HEK293T (cell line): Measurements from ENCODE around the gene KCNA4.

Experiments
- CTCF ChIA-PET: fragments of 350-600 bp; formaldehyde crosslinking; extraction: SDS; loops from one replicate; lab custom pipeline; 2021; ENCODE audit warnings: antibody characterized with exemption, inconsistent platforms; lab: Yijun Ruan, JAX
- POLR2A ChIA-PET: fragments of 350-600 bp; formaldehyde crosslinking; extraction: SDS; loops from one replicate; lab custom pipeline; 2020; ENCODE audit warnings: antibody characterized with exemption, inconsistent platforms; lab: Yijun Ruan, JAX
- DNase-seq: peaks from one replicate; pipeline ENCODE4 v3.0.0; 2012; ENCODE audit warnings: mixed read lengths; ENCODE audit errors: extremely low spot score
- ARNT ChIP-seq: fragments of 450-650 bp; IDR thresholded peaks from 2 replicates; pipeline ENCODE4 v1.6.1; 2017; ENCODE audit warnings: mild to moderate bottlenecking
- BHLHE40 ChIP-seq: fragments of 450-650 bp; IDR thresholded peaks from 2 replicates; pipeline ENCODE4 v1.6.1; 2016; ENCODE audit warnings: mild to moderate bottlenecking, moderate library complexity, borderline replicate concordance
- CTBP1 ChIP-seq: fragments of 450-650 bp; IDR thresholded peaks from 2 replicates; pipeline ENCODE4 v1.6.1; 2016; ENCODE audit warnings: borderline replicate concordance
- ELF4 ChIP-seq: fragments of 450-650 bp; IDR thresholded peaks from 2 replicates; pipeline ENCODE4 v1.6.1; 2017; ENCODE audit warnings: antibody characterized with exemption
- FOXA1 ChIP-seq: fragments of 450-650 bp; IDR thresholded peaks from 2 replicates; pipeline ENCODE4 v1.6.1; 2016; ENCODE audit warnings: mild to moderate bottlenecking
- FOXK2 ChIP-seq: fragments of 450-650 bp; IDR thresholded peaks from 2 replicates; pipeline ENCODE4 v1.6.1; 2016; ENCODE audit warnings: mild to moderate bottlenecking
- FOXM1 ChIP-seq: fragments of 450-650 bp; IDR thresholded peaks from 2 replicates; pipeline ENCODE4 v1.6.1; 2017; ENCODE audit warnings: mild to moderate bottlenecking, borderline replicate concordance
- HDGF ChIP-seq: fragments of 450-650 bp; IDR thresholded peaks from 2 replicates; pipeline ENCODE4 v1.6.1; 2017; ENCODE audit warnings: antibody characterized with exemption, borderline replicate concordance
- L3MBTL2 ChIP-seq: fragments of 450-650 bp; conservative IDR thresholded peaks from 2 replicates; pipeline ENCODE4 v1.6.1; 2016; ENCODE audit warnings: mild to moderate bottlenecking
- LEF1 ChIP-seq: fragments of 450-650 bp; IDR thresholded peaks from 2 replicates; pipeline ENCODE4 v1.6.1; 2017; ENCODE audit warnings: mild to moderate bottlenecking, borderline replicate concordance
- NFRKB ChIP-seq: fragments of 450-650 bp; IDR thresholded peaks from 2 replicates; pipeline ENCODE4 v1.6.1; 2016; ENCODE audit warnings: mild to moderate bottlenecking, moderate library complexity
- PKNOX1 ChIP-seq: fragments of 450-650 bp; IDR thresholded peaks from 2 replicates; pipeline ENCODE4 v1.6.1; 2016
- SP1 ChIP-seq: fragments of 450-650 bp; IDR thresholded peaks from 2 replicates; pipeline ENCODE4 v1.6.1; 2017
- SUZ12 ChIP-seq: fragments of 450-650 bp; IDR thresholded peaks from 2 replicates; pipeline ENCODE4 v1.6.1; 2016; ENCODE audit warnings: mild to moderate bottlenecking
- TARDBP ChIP-seq: fragments of 450-650 bp; IDR thresholded peaks from 2 replicates; pipeline ENCODE4 v1.6.1; 2016
- ZNF384 ChIP-seq: fragments of 450-650 bp; IDR thresholded peaks from 2 replicates; pipeline ENCODE4 v1.6.1; 2016

The KCNA4 gene

GRCh38 chr11:30002157-30002785 is 14.6 kb downstream of the KCNA4 start:
- POLR2A ChIA-PET, result no interaction called here
- no peak for DNase-seq
- TF ChIP-seq FOXA1 (no peak), ELF4 (no peak), HDGF (no peak), NFRKB (no peak), BHLHE40 (no peak), LEF1 (no peak), PKNOX1 (no peak), ARNT (no peak)
- CTCF ChIA-PET, result no interaction called here

GRCh38 chr11:30000986-30001750 is 15.7 kb downstream of the KCNA4 start:
- no peak for TF ChIP-seq ARNT
- no peak for TF ChIP-seq NFRKB
- no peak for TF ChIP-seq FOXK2
- TF ChIP-seq CTBP1, result no peak
- no peak for TF ChIP-seq PKNOX1
- no peak for TF ChIP-seq LEF1
- TF ChIP-seq BHLHE40, result no peak
- no peak for TF ChIP-seq TARDBP
- TF ChIP-seq HDGF, result no peak
- TF ChIP-seq FOXM1, result no peak
- no peak for TF ChIP-seq SUZ12
- TF ChIP-seq ZNF384, result no peak
- no peak for TF ChIP-seq ELF4
- no peak for TF ChIP-seq SP1
- no peak for TF ChIP-seq L3MBTL2
- no peak for TF ChIP-seq FOXA1
- CTCF ChIA-PET, result no interaction called here
- POLR2A ChIA-PET, result no interaction called here
- no peak for DNase-seq

DNA sequence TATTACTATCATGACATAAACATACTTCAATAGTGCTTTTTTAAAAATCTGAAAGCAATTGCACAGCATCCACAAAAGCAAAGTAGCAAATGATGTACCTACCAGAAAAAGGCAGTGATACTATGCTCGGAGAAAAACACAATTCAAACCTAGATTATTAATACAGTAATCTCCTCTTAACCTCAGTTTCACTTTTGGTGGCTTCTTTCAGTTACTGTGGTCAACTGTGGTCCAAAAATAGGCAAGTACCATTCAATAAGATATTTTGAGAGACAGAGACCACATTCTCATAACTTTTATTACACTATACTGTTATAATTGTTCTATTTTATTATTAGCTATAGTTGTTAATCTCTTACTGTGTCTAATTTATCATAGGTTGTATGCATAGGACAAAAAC is 20.8 kb downstream of the KCNA4 start:
- no peak for TF ChIP-seq FOXM1
- no peak for TF ChIP-seq SUZ12
- TF ChIP-seq BHLHE40, result no peak
- TF ChIP-seq FOXA1, result no peak
- no peak for TF ChIP-seq SP1
- ChIA-PET CTCF (no interaction called here), POLR2A (no interaction called here)
- no peak for DNase-seq

- CTCF ChIA-PET, result no interaction called here
- TF ChIP-seq TARDBP (no peak), ARNT (no peak), PKNOX1 (no peak)
- DNase-seq, result no peak
- POLR2A ChIA-PET, result interaction anchor here (0.6 kb wide), 1 partner anchor 1818 kb away, joined by 3 read pairs; no protein-coding TSS in a partner anchor
These were observed 27.5 kb downstream of the KCNA4 start for GRCh38 chr11:29989174-29989970.

- no peak for DNase-seq
- ChIA-PET POLR2A (no interaction called here), CTCF (no interaction called here)
- no peak for TF ChIP-seq LEF1
These were observed 31.6 kb downstream of the KCNA4 start for GRCh38 chr11:29985248-29985647.

- DNase-seq, result no peak
- CTCF ChIA-PET, result no interaction called here
- TF ChIP-seq HDGF, result no peak
- no peak for TF ChIP-seq BHLHE40
- TF ChIP-seq TARDBP, result no peak
- no peak for TF ChIP-seq PKNOX1
- TF ChIP-seq ARNT, result no peak
- no peak for TF ChIP-seq NFRKB
- TF ChIP-seq SP1, result no peak
- TF ChIP-seq ZNF384, result no peak
- TF ChIP-seq CTBP1, result no peak
- no peak for TF ChIP-seq SUZ12
- no peak for TF ChIP-seq FOXM1
- no peak for TF ChIP-seq L3MBTL2
- TF ChIP-seq FOXK2, result no peak
- POLR2A ChIA-PET, result no interaction called here
These were observed 32.3 kb downstream of the KCNA4 start for GRCh38 chr11:29984544-29984943.
